GM12875 (cell line): ENCODE data around the gene MAPKAP1.

Experiments used
- H3K4me3 ChIP-seq: one replicate; pipeline ENCODE4 v1.5.1; 2011; ENCODE audit warnings: low read depth, low read length, control low read depth
- TF ChIP-seq, protein P1 (sequence below): IDR thresholded peaks from 2 replicates; pipeline ENCODE4 v1.5.1; 2011; ENCODE audit warnings: low read depth, mild to moderate bottlenecking, control low read depth, inconsistent platforms, low read length, moderate library complexity, borderline replicate concordance; ENCODE audit not compliant: insufficient read depth

MAPKAP1 gene

DNA sequence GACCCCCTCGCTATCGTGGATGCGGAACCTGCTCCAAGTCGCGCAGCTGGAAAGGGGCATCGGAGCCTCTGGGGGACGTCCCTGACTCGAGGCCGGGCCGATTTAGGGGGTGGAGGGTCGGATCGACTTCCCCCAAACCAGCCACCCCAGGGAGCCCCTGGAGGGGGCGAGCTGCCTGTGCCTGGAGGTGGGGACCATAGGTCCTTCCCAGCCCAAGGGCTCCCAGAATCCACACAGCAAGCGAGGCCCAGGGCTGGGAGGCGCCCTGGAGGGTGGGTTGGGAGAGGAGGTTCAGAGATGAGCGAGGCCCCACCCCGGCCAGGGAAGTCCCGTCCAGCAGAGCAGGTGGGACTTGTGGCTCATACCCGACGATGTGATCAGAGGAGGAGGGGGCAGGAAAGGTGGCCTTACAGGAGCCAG lies 297.8 kb downstream of the MAPKAP1 start:
- H3K4me3 ChIP-seq: no peak overlapping the region

DNA sequence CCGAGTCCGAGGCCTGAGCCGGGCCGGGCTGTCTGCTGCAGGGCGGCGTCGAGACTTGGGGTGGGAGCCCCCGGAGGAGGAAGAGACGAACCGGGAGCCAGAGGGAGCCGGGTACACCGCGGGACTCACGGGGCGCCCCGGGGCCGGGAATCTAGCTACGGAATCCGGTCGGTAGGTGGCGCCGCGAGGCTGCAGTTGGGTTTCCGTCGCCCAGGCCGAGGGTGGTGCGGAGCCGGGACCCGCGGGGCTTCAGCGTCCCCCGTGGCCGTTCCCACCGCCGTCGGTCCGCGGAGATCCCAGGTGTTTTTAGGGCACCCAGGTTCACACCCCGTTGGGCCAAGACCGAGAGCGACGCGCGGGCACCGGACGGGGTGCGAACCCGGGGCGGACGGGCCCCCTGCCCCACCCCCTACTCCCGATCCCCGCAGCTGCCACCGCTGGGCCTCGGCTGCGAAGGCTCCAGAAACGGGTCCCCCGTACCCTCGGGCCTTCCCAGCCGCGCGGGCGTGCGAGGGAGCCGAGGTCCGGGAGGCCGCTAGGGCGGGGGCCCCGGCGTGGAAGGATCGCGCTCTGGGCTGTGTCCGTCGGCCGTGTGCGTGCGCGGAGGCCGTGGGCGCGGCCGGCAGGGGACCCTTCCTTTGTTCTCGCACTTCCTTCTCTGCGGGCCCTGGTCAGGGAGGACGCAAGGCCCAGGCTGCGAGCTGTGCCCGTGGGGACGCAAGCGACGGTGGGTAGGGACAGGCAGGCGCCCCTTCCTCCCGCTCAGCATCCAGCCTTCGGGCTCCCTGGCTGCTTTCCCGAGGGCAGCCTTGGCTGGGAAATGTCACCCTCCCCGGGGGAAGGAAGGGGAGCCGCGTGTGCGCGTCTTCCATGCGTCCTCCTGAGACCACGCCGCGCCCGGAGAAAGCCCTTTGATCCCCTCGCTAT lies 298.8 kb downstream of the MAPKAP1 start:
- TF ChIP-seq, protein P1, sequence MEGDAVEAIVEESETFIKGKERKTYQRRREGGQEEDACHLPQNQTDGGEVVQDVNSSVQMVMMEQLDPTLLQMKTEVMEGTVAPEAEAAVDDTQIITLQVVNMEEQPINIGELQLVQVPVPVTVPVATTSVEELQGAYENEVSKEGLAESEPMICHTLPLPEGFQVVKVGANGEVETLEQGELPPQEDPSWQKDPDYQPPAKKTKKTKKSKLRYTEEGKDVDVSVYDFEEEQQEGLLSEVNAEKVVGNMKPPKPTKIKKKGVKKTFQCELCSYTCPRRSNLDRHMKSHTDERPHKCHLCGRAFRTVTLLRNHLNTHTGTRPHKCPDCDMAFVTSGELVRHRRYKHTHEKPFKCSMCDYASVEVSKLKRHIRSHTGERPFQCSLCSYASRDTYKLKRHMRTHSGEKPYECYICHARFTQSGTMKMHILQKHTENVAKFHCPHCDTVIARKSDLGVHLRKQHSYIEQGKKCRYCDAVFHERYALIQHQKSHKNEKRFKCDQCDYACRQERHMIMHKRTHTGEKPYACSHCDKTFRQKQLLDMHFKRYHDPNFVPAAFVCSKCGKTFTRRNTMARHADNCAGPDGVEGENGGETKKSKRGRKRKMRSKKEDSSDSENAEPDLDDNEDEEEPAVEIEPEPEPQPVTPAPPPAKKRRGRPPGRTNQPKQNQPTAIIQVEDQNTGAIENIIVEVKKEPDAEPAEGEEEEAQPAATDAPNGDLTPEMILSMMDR: peak; percentile 93
- H3K4me3 ChIP-seq: peak overlapping the region; percentile 72

More for the DNA sequence above, 297.8 kb downstream of the MAPKAP1 start:
- TF ChIP-seq, protein P1: no peak

DNA sequence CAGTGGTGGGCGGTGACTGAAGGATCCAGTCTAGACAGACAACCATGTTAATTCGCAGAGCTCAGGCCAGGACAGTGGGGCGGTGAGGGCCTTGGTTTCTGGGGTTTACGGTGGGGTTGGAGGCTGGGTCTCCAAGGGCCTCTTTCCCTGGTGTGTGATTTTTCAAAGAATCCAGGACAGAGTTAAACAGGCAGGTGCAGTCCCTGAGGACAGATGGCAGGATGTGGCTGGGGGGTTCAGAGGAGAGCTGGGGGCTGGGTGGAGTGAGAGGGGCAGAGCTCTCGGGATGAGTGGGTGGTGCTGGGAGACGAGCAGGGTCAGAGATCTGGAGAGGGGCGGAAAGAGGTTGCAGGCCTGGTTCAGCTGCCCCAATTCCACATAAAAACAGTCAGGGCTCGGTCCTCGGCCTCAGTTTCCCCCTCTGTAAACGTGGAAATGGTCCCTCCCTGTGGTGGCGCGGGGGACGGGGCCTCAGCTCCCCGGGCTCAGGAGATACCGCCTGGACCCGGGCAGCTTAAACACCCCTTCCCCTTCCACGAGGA lies 299.5 kb downstream of the MAPKAP1 start:
- peak overlapping the region; percentile 72 for H3K4me3 ChIP-seq
- TF ChIP-seq, protein P1: no peak

DNA sequence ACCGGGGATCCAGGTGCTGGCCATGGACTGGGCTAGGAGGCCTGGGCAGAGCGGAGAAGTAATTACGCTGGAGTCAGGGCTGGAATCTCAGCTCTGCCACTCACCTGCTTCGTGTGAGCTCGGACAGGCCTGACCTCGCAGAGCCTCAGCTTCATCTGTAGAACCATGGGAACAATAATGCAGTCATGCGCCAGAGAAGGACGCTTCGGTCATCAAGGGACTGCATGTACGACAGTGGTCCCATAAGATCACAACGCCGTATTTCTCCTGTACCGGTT lies 300.3 kb downstream of the MAPKAP1 start:
- TF ChIP-seq, protein P1: no peak
- H3K4me3 ChIP-seq: no peak overlapping the region

DNA sequence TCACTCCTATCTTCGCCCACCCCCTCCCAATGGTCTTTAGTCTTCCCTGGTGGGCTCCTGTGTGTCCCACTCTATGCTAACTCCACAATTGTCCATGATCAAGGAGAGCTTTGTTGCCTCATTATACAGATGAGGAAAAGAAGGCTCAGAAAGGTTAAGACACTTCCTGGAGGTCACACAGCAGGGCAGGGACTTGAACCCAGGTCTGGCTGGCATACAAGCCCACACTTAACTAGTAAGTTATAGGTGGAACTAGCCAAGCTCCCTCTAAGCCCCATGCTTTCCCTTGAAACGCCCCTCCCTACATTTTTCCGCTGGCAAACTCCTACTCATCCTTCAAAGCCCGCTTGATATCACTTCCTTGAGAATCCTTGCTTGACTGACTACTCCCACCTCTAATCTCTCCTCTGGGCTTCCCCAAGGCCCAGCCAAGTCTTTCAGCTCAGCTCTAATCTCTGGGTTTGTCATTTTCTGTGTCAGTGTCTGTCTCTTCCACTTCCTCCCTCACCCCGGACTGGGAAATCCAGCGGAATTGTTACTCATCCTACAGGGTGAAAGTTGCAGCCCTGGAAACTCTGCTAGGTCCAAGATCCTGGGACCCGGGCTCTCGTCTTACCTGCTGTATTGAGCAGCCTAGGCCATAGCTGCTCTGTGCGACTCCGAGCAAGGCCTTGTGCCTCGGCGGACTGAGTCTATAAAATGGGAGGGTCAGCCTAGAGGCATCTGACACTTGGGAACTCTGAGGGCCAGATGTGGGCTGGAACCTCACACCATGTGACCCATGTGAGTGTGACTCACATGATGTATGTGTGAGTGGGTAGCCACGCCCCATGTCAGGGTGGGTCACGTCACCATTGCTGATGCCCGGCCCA lies 300.8 kb downstream of the MAPKAP1 start:
- H3K4me3 ChIP-seq: no peak overlapping the region
- TF ChIP-seq, protein P1: no peak

DNA sequence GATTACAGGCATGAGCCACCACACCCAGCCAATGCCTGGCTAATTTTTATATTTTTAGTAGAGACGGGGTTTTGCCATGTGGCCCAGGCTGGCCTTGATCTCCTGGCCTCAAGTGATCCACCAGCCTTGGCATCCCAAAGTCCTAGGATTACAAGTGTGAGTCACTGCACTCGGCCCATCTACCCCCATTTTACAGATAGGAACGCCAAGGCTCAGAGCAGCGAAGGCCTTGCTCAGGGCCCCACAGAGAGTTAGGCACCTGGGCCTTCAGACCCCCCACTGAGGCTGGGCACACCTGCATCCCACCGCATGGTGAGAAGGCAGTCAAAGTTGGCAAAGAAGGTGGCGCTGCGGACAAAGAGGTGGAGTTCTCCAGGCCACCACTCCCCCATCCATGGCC lies 302.3 kb downstream of the MAPKAP1 start:
- no peak overlapping the region for H3K4me3 ChIP-seq
- TF ChIP-seq, protein P1: no peak
